ENCODE measurements around the gene LGALS4. TPM values are rescaled to one million over a fixed set of nuclear protein-coding genes. Genes with fewer than 3 reads are reported as not detected.
"Not testable (repeated sequence)": the region's sequence is repeated elsewhere in the genome, so short reads cannot be mapped to it uniquely, and the experiment has no call there.

Gene LGALS4
- total and polyA plus RNA-seq, 4 experiments from 2014 or later = 4.7 to 6.1 TPM; not detected in 2

DNA sequence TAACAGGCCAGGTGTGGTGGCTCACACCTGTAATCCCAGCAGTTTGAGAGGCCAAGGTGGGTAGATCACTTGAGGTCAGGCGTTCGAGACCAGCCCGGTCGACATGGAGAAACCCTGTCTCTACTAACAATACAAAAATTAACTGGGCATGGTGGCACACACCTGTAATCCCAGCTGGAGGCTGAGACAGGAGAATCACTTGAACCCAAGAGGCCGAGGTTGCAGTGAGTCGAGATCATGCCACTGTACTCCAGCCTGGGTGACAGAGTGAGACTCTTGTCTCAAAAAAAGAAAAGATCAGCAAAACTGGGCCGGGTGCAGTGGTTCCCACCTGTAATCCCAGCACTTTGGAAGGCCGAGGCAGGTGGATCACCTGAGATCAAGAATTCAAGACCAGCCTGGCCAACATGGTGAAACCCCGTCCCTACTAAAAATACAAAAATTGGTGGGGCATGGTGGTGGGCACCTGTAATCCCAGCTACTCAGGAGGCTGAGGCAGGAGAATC is 50.8 kb downstream of the LGALS4 start:
- intact Hi-C loops (cut with micrococcal nuclease) = not testable (repeated sequence)

DNA sequence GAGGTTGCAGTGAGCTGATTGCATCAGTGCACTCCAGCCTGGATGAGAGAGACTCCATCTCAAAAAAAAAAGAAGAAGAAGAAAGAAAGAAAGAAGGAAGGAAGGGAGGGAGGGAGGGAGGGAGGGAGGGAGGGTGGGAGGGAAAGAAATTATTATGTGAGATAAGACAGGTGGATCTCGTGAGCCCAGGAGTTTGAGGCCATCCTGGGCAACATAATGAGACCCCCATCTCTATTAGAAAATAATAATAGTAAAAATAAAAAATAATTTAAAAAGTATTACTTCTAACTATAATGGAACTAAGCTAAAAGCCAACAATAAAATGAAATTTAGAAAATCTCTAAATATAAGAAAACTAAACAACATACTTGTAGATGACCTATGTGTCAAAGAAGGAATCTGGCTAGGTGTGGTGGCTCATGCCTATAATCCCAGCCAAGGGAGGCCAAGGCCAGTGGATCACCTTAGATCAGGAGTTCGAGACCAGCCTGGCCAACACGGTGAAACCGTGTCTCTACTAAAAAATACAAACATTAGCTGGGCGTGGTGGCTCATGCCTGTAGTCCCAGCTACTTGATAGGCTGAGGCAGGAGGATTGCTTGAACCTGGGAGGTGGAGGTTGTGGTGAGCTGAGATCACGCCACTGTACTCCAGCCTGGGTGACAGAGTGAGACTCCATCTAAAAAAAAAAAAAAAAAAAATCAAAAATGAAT is 51.8 kb downstream of the LGALS4 start:
- H3K27me3 ChIP-seq (ENCODE audit: insufficient read depth, low read length); H3K4me3 Mint-ChIP-seq; H3K27ac ChIP-seq (ENCODE audit: low read depth, low read length); H3K4me1 Mint-ChIP-seq; H3K4me3 ChIP-seq (ENCODE audit: low read length in 2 of 2); H3K36me3 ChIP-seq (ENCODE audit: insufficient read depth, low read length); H3K9me3 ChIP-seq (ENCODE audit: control insufficient read depth in 1 of 2, low read length in 2 of 2); H3K4me1 ChIP-seq (ENCODE audit: insufficient read depth, low read length); H3K27me3 Mint-ChIP-seq; H3K9me3 Mint-ChIP-seq; H3K27ac Mint-ChIP-seq; DNase-seq; intact Hi-C loops (cut with micrococcal nuclease); H3K36me3 Mint-ChIP-seq: not testable (repeated sequence)
- ChIA-PET CTCF (ENCODE audit: partially characterized antibody) (interaction anchor here (1.2 to 2.3 kb wide), 3 partner anchors 8 to 38 kb away, joined by 4 to 15 read pairs (median 5); no protein-coding TSS in a partner anchor), POLR2A (ENCODE audit: partially characterized antibody) (interaction anchor here (1.7 kb wide), 1 partner anchor 8 kb away, joined by 5 read pairs; no protein-coding TSS in a partner anchor)

More for the DNA sequence above, 50.8 kb downstream of the LGALS4 start:
- H3K36me3 ChIP-seq (ENCODE audit: insufficient read depth, low read length); H3K9me3 ChIP-seq (ENCODE audit: control insufficient read depth in 1 of 2, low read length in 2 of 2); H3K27me3 ChIP-seq (ENCODE audit: insufficient read depth, low read length); POLR2A ChIA-PET (ENCODE audit: partially characterized antibody); DNase-seq; H3K27ac ChIP-seq (ENCODE audit: low read depth, low read length); H3K9me3 Mint-ChIP-seq; H3K4me1 Mint-ChIP-seq; H3K4me3 Mint-ChIP-seq; H3K4me1 ChIP-seq (ENCODE audit: insufficient read depth, low read length); H3K36me3 Mint-ChIP-seq; H3K4me3 ChIP-seq (ENCODE audit: low read length in 2 of 2); H3K27me3 Mint-ChIP-seq: not testable (repeated sequence)
- CTCF ChIA-PET (ENCODE audit: partially characterized antibody) = interaction anchor here (1.2 to 2.3 kb wide), 3 partner anchors 7 to 39 kb away, joined by 4 to 15 read pairs (median 5); no protein-coding TSS in a partner anchor
- H3K27ac Mint-ChIP-seq = peak overlapping the region in 2 of 7 donors; percentile 35 to 48

DNA sequence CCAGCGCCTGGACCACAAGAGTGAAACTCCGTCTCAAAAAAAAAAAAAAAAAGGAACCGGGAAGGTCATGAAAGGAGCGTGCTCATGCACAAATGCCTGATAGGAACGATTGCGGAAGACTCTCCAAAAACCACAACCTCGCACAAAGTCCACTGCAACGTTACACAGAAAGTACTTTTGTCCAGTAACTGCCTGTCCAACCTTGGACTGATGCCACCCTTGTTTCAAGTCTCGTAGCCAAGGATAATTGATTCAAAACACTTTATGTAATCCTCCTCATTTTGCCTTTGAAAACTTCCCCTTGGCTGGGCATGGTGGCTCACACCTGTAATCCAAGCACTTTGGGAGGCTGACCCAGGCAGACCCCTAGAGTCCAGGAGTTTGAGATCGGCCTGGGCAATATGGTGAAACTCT is 53.1 kb downstream of the LGALS4 start:
- no peaks in the 10 kb centered on the region for H3K36me3 Mint-ChIP-seq
- H3K4me3 Mint-ChIP-seq = no peak overlapping the region
- H3K27me3 ChIP-seq (ENCODE audit: insufficient read depth, low read length) = no peaks in the 10 kb centered on the region
- peaks cover 0 to 5% (median 0%) of the 10 kb centered on the region in 4 donors for H3K4me1 Mint-ChIP-seq
- intact Hi-C loops (cut with micrococcal nuclease) = no loop called here
- no peak overlapping the region for H3K27ac ChIP-seq (ENCODE audit: low read depth, low read length)
- no peak for DNase-seq
- peaks cover 0 to 3% of the 10 kb centered on the region in 2 donors for H3K9me3 ChIP-seq (ENCODE audit: control insufficient read depth in 1 of 2, low read length in 2 of 2)
- H3K9me3 Mint-ChIP-seq = peaks cover 0 to 5% (median 0%) of the 10 kb centered on the region in 8 donors
- H3K4me1 ChIP-seq (ENCODE audit: insufficient read depth, low read length) = no peaks in the 10 kb centered on the region
- peaks cover 0 to 2% of the 10 kb centered on the region in 2 donors for H3K27me3 Mint-ChIP-seq
- no peak overlapping the region for H3K4me3 ChIP-seq (ENCODE audit: low read length in 2 of 2)
- no peaks in the 10 kb centered on the region for H3K36me3 ChIP-seq (ENCODE audit: insufficient read depth, low read length)
- no peak overlapping the region for H3K27ac Mint-ChIP-seq
- ChIA-PET POLR2A (ENCODE audit: partially characterized antibody) (no interaction called here), CTCF (ENCODE audit: partially characterized antibody) (interaction anchor here (2.3 kb wide), 1 partner anchor 10 kb away, joined by 15 read pairs; no protein-coding TSS in a partner anchor)

- H3K4me1 Mint-ChIP-seq; H3K4me1 ChIP-seq (ENCODE audit: insufficient read depth, low read length); H3K36me3 Mint-ChIP-seq; intact Hi-C loops (cut with micrococcal nuclease); H3K9me3 ChIP-seq (ENCODE audit: control insufficient read depth in 1 of 2, low read length in 2 of 2); POLR2A ChIA-PET (ENCODE audit: partially characterized antibody); H3K4me3 ChIP-seq (ENCODE audit: low read length in 2 of 2); H3K27me3 ChIP-seq (ENCODE audit: insufficient read depth, low read length); CTCF ChIA-PET (ENCODE audit: partially characterized antibody); DNase-seq; H3K27ac Mint-ChIP-seq; H3K36me3 ChIP-seq (ENCODE audit: insufficient read depth, low read length); H3K27ac ChIP-seq (ENCODE audit: low read depth, low read length); H3K9me3 Mint-ChIP-seq; H3K27me3 Mint-ChIP-seq; H3K4me3 Mint-ChIP-seq: not testable (repeated sequence)
These were observed 58.5 kb downstream of the LGALS4 start for GRCh38 chr19:38754196-38754595.

DNA sequence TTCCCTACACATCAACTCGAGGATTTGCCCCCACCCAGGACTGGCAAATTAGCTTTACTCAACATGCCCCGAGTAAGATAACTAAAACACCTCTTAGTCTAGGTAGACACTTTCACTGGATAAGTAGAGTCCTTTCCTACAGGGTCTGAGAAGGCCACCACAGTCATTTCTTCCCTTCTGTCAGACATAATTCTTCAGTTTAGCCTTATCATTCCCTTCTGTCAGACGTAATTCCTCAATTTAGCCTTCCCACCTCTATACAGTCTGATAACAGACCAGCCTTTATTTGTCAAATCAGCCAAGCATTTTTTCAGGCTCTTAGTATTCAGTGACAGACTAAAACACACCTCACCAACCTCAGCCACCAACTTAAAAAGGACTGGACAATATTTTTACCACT is 59.0 kb downstream of the LGALS4 start:
- H3K27me3 ChIP-seq (ENCODE audit: insufficient read depth, low read length); CTCF ChIA-PET (ENCODE audit: partially characterized antibody); H3K4me3 Mint-ChIP-seq; intact Hi-C loops (cut with micrococcal nuclease); H3K9me3 Mint-ChIP-seq; H3K9me3 ChIP-seq (ENCODE audit: control insufficient read depth in 1 of 2, low read length in 2 of 2); H3K27ac ChIP-seq (ENCODE audit: low read depth, low read length); H3K36me3 ChIP-seq (ENCODE audit: insufficient read depth, low read length); H3K4me1 Mint-ChIP-seq; H3K36me3 Mint-ChIP-seq; DNase-seq; H3K27ac Mint-ChIP-seq; H3K4me1 ChIP-seq (ENCODE audit: insufficient read depth, low read length); H3K4me3 ChIP-seq (ENCODE audit: low read length in 2 of 2); POLR2A ChIA-PET (ENCODE audit: partially characterized antibody); H3K27me3 Mint-ChIP-seq: not testable (repeated sequence)

Other genes starting within 250 kb of the LGALS4 start
- gene MAP4K1, start 195.0 kb downstream of the LGALS4 start, total RNA-seq = 100 to 1,000 TPM; 346 to 361 TPM
- 100 to 1,000 TPM; 142 to 177 TPM for gene MAP4K1, start 195.0 kb downstream of the LGALS4 start, polyA plus RNA-seq
- 100 to 1,000 TPM; 320 to 340 TPM for gene EIF3K, start 193.8 kb downstream of the LGALS4 start, total RNA-seq
- gene EIF3K, start 193.8 kb downstream of the LGALS4 start, polyA plus RNA-seq = 100 to 1,000 TPM; 364 to 424 TPM
- gene ACTN4, start 165.3 kb downstream of the LGALS4 start, total RNA-seq = 100 to 1,000 TPM; 151 to 155 TPM
- gene ACTN4, start 165.3 kb downstream of the LGALS4 start, polyA plus RNA-seq = 10 to 100 TPM in 1 of 2 donors, 1 to 10 TPM in 1; 4.0 to 24.4 TPM
- gene CAPN12, start 68.5 kb downstream of the LGALS4 start, total RNA-seq = 10 to 100 TPM; 16.8 to 19.5 TPM
- 1 to 10 TPM; 3.9 to 9.9 TPM for gene CAPN12, start 68.5 kb downstream of the LGALS4 start, polyA plus RNA-seq
- not detected for gene LGALS7, start 39.4 kb downstream of the LGALS4 start, total RNA-seq
- not detected for gene LGALS7, start 39.4 kb downstream of the LGALS4 start, polyA plus RNA-seq
- gene LGALS7B, start 23.7 kb downstream of the LGALS4 start, total RNA-seq = not detected
- gene LGALS7B, start 23.7 kb downstream of the LGALS4 start, polyA plus RNA-seq = not detected
- gene ECH1, start 18.8 kb upstream of the LGALS4 start, total RNA-seq = 100 to 1,000 TPM; 135 to 143 TPM
- 100 to 1,000 TPM; 245 to 294 TPM for gene ECH1, start 18.8 kb upstream of the LGALS4 start, polyA plus RNA-seq
- 100 to 1,000 TPM; 329 to 351 TPM for gene HNRNPL, start 37.0 kb upstream of the LGALS4 start, total RNA-seq
- 10 to 100 TPM; 15.2 to 76.0 TPM for gene HNRNPL, start 37.0 kb upstream of the LGALS4 start, polyA plus RNA-seq
- gene RINL, start 65.3 kb upstream of the LGALS4 start, total RNA-seq = 10 to 100 TPM; 64.4 to 65.9 TPM
- gene RINL, start 65.3 kb upstream of the LGALS4 start, polyA plus RNA-seq = 10 to 100 TPM; 20.9 to 53.3 TPM
- 10 to 100 TPM; 47.0 to 50.0 TPM for gene SIRT2, start 86.7 kb upstream of the LGALS4 start, total RNA-seq
- 10 to 100 TPM; 39.0 to 51.7 TPM for gene SIRT2, start 86.7 kb upstream of the LGALS4 start, polyA plus RNA-seq
- gene NFKBIB, start 87.0 kb upstream of the LGALS4 start, total RNA-seq = 10 to 100 TPM; 23.9 to 26.0 TPM
- 10 to 100 TPM in 1 of 2 donors, 1 to 10 TPM in 1; 7.2 to 15.2 TPM for gene NFKBIB, start 87.0 kb upstream of the LGALS4 start, polyA plus RNA-seq
- gene CCER2, start 99.2 kb upstream of the LGALS4 start, total RNA-seq = under 1 TPM; 0.42 to 0.79 TPM
- gene CCER2, start 99.2 kb upstream of the LGALS4 start, polyA plus RNA-seq = not detected
- 10 to 100 TPM; 17.0 to 20.2 TPM for gene SARS2, start 117.8 kb upstream of the LGALS4 start, total RNA-seq
- 10 to 100 TPM in 1 of 2 donors, 1 to 10 TPM in 1; 9.6 to 14.0 TPM for gene SARS2, start 117.8 kb upstream of the LGALS4 start, polyA plus RNA-seq
- gene MRPS12, start 118.0 kb upstream of the LGALS4 start, total RNA-seq = 10 to 100 TPM; 25.2 to 26.9 TPM
- 100 to 1,000 TPM in 1 of 2 donors, 10 to 100 TPM in 1; 76.4 to 118 TPM for gene MRPS12, start 118.0 kb upstream of the LGALS4 start, polyA plus RNA-seq
- gene FBXO17, start 162.8 kb upstream of the LGALS4 start, total RNA-seq = not detected
- not detected for gene FBXO17, start 162.8 kb upstream of the LGALS4 start, polyA plus RNA-seq
- gene FBXO27, start 219.6 kb upstream of the LGALS4 start, total RNA-seq = under 1 TPM; 0.64 to 0.86 TPM
- gene FBXO27, start 219.6 kb upstream of the LGALS4 start, polyA plus RNA-seq = 1 to 10 TPM in 1 of 2 donors, under 1 TPM in 1; 0.42 to 1.4 TPM

Measured in CD4-positive, alpha-beta memory T cell (primary cell).